GM21737 (cell line): ENCODE measurements around the gene SOWAHA.
"Not testable (repeated sequence)": the region's sequence is repeated elsewhere in the genome, so short reads cannot be mapped to it uniquely, and the experiment has no call there.

ENCODE experiments used
- ATAC-seq: cut with Tn5 transposase; IDR thresholded peaks from one replicate; pipeline ENCODE4 v1.9.1; 2021; ENCODE audit warnings: mild to moderate bottlenecking, moderate library complexity; ENCODE audit not compliant: unreplicated experiment

Gene SOWAHA

GRCh38 chr5:132848270-132848669, 35.2 kb downstream of the SOWAHA start:
- no peak for ATAC-seq

- ATAC-seq: no peak
Measured at GRCh38 chr5:132849347-132849746, 36.2 kb downstream of the SOWAHA start.

GRCh38 chr5:132850066-132850465, 37.0 kb downstream of the SOWAHA start:
- ATAC-seq: no peak

- no peak for ATAC-seq
Measured at GRCh38 chr5:132853323-132853722, 40.2 kb downstream of the SOWAHA start.

- no peak for ATAC-seq
Measured at GRCh38 chr5:132853790-132854189, 40.7 kb downstream of the SOWAHA start.

- no peak for ATAC-seq
Measured at GRCh38 chr5:132854301-132854700, 41.2 kb downstream of the SOWAHA start.

- ATAC-seq: not testable (repeated sequence)
Measured at GRCh38 chr5:132854992-132855391, 41.9 kb downstream of the SOWAHA start.

GRCh38 chr5:132856011-132856410, 42.9 kb downstream of the SOWAHA start:
- ATAC-seq: no peak

- no peak for ATAC-seq
Measured at GRCh38 chr5:132859889-132860437, 46.9 kb downstream of the SOWAHA start.

GRCh38 chr5:132860742-132861141, 47.6 kb downstream of the SOWAHA start:
- ATAC-seq: no peak

- no peak for ATAC-seq
Measured at GRCh38 chr5:132865668-132866341, 52.7 kb downstream of the SOWAHA start.
